H4 (cell line): ENCODE data around the gene TLR8. TPM values are rescaled to one million over a fixed set of nuclear protein-coding genes. Genes with fewer than 3 reads are reported as not detected.
A peak's percentile ranks its signal among the peaks of the same experiment; 100 is the strongest.
"Not testable (repeated sequence)": the region's sequence is repeated elsewhere in the genome, so short reads cannot be mapped to it uniquely, and the experiment has no call there.

Experiments used
- DNase-seq: peaks from one replicate; pipeline ENCODE4 v3.0.0-alpha.2; 2015; ENCODE audit warnings: low spot score
- total RNA-seq: library from RNA; depleted of rRNA; stranded (reverse); fragments of >200 nt; shearing (Covaris generic); gene quantifications from 2 replicates; pipeline ENCODE4 v1.2.3, GENCODE V29; 2014

The TLR8 gene
- total RNA-seq, 1 experiment from 2014 or later: not detected

DNA sequence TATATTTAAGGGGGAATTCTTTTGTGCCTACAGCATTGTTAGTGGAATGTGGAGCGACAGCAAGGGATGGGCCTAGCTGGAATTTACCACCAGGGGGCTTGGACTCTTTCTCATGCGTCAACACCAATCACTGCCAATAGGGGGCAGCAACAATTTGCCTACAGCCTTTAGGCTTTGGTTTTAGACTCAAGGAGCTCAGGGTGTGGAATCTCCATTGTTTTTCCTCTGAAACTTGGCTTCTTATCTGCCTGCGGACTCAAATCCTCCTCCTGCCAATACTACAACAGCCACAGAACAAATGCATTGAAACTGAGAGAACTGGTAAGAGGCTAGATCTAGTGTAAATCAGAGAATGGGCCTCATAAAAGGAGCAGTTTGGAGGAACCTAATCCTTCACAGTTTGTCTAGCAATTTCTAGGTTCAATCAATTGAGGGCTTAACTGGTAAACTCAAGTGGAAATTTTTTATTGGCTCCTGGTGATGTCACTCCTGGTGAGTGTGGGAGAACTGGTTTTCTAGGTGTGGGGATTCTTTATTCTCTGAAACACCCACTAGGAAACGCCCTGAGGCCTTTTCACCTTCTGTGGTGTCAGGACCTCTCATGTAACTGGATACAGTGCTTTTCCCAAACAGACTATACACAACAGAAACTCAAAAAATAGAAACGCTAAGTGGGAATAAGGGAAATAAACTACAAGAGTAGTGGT is 40.6 kb downstream of the TLR8 start:
- DNase-seq: peak; percentile 78

DNA sequence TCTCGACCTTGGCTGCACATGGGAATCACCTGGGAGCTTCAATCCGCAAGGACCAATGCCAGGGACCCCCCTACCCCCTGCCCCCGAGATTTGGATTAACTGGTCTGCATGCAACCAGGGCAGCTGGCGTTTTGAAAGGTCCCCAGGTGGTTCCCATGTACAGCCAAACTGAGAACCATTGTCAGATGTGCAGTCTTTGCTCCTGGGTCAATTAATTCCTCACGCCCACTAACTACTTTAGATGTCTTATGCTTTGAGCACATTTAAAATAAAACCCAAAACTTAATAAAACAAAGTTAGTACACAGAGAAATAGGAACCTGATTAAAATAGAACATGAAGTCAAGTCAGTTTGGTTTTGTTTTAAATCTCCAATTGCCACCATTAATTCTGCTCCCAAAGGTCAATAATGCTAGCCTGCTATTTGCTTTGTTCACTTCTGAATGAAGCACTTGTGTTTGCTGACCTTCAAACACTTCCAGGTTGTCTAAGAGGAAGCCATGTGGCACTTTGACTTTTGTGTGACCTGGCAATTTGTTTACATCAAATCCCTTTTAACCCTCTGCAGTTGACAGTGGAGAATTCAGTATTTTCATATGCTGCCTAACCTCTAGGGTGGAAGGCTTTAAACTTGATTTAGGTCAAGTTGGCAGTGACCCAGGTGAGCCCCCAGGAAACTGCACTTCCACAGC is 41.3 kb downstream of the TLR8 start:
- no peak for DNase-seq

DNA sequence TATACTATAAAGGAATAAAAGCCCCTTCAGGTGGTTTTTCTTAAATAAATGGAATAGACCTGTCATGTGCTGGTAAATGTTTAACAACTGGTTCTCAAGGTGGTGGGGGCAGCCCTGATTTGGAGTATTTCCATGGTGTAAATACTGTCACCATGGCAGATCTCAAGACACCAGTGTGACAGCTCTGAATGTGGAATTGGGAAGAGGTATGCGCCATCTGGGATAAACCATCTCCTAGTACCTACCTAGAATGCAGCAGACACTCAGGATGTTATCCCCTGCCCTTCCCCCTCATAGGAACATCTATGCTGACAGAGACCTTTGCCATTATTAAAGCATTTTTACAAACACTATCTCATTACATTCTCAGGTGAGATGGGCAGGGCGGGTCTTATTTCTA is 42.1 kb downstream of the TLR8 start:
- DNase-seq: no peak

DNA sequence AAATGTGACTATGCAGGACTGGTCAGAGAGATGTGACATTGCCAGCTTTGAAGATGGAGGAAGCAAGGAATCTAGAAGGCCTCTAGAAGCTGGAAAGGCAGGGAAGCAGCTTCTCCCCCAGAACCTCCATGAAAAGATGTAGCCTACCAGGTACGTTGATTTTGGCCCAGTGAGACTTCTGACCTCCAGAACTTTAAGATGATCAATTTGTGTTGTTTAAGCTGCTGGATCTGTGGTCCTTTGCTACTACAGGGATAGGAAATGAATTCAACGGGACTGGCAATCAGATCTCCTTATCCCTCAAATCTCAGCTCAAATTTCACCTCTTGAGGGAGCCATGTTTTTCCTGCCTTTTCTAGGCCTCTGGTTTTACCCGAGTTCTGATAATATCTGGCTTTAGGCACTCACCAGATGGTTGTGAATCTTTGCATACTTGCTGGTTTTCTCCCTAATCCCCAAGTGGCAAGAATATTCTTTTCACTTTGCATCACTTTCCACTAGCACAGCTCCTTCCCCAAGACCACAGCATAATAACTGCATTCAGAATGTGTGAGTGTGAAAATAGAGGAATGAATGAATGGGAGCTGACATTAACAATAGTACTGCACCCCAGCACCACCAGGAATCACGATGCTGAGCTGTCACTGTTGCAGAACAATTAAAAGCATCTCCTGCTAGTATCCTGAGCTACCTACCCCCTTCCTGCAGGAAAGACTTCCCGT is 42.9 kb downstream of the TLR8 start:
- DNase-seq: no peak

DNA sequence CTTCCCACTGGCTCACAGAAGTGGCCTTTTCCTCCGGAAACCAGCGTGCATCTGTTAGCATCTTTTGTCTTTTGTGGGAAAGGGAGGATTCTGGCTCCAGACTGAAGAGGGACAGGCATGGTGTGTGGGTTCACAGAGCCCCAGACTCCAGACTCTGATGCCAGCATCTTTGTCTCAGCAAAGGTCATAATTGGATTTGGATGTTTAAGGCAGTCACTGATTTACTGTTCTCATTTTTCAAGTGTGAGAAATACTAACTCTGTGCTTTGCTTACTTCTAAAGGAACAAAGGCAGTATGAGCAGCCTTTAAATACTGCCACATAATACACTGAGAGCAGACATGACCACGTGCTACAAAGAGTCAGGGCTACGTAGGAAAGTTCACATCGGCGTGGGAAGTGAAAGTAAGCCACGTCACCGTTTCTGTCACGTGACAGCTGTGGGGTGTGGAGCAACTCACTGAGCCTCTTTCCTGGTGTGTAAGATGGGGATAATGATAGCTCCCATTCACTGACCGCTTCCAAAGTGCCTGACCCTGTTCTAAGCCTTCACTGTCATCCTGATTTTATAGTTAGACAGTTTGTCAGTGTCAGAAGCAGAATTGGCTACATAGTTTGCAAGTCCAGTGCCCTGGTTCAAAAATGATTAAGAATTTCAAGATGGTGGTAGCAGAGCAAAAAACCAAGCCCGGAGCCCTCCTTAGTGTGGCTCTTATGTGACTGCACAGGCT is 43.7 kb downstream of the TLR8 start:
- DNase-seq: peak; percentile 86

DNA sequence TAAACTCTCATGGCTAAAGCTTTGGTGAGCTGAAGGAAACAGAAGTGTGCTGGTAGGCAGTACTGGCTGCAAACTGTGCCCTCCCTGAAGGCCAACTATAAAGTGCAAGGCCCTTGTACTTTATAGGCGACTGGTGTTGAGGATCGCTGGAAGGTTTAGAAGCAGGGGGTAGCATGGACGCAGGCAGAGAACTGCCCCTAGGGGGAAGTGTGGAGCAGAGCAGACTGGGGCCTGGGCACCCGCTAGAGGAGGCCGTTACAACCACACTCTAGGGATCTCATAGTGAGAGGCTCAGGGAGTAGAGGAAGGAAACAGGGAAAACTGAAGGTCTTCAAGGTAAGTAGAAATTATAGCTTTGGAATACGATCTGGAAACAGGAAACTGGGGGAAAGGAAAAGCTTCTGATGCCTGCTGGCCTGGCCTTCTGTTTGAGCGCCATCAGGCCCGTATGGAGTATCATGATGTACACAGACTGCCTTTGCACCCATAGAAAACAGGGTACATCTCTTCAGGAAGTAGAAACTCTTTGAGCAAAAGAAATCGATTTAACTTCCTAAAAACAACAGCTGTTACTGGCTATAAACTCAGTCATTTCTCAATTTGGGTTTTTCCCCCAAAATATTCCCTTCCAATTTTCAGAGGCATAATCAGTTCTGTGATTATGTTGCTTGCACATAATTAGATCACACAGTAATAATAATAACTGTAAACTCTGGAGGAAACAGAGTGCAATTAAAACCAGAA is 44.6 kb downstream of the TLR8 start:
- DNase-seq: no peak

DNA sequence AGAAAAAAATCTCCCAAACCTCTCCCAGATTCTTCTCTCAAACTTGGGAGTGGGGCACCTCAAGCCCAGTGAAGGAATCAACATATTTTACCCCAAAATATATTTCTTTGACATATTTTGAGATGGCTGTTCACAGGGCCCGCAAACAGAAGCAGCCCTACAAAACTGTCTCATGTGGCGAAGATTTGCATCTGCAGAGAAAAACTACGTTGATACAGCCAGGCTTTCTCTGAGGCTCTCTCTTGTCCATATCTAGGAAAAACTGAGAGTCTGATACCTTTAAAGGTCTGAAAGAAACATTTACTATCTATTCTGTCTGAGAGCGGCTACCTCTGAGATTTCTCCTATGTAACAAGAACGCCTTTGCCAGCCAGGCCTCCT is 45.2 kb downstream of the TLR8 start:
- DNase-seq: no peak

DNA sequence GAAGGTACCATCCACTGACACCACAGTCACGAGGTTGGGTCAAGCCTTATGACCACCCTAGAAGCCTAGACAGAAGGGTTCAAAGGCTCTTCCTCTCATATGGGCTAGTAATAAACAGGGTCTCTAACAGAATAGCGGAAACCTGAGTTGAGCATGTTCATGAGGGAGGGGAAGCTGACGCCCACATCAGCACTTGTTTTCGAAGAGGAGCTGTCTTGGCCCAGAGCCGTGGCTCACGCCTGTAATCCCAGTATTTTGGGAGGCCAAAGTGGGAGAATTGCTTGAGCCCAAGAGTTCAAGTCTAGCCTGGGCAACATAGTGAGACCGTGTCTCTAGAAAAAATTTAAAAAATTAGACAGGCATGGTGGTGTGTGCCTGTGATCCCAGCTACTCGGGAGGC is 47.0 kb downstream of the TLR8 start:
- no peak for DNase-seq

DNA sequence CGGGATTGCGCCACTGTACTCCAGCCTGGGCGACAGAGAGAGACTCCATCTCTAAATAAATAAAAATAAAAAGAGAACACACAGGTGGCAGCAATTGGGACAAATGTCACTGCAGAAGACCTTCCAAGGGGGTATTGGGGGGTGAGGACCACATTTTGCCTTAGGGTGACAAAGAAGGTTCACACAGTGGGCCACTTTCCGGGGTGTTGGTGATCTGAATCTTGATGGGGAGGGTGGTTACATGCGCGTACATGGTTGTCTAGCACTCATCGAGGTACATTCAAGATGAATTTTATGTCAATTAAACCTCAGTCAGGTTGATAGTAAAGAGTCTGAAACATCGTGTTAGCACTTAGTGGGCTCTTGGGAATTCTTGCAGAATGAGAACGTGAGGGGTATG is 48.0 kb downstream of the TLR8 start:
- DNase-seq: no peak

DNA sequence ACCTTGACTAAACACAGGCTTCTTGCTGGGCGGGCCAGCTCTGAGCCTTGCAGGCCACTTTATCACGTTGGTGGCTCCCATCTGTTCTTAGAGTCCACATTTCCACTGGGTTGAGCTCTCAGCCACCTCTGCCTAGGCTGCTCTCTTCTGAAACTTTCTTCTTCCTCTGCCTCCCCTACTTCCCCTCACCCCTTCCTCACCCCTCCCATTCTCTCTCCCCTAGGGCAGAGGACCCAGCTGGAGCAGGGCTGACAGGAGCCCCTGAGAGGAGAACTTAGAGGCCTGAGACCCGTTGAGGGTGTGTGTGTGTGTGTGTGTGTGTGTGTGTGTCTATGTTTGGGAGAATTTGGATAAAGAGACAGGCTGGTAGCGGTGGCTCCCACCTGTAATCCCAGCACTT is 48.6 kb downstream of the TLR8 start:
- no peak for DNase-seq

DNA sequence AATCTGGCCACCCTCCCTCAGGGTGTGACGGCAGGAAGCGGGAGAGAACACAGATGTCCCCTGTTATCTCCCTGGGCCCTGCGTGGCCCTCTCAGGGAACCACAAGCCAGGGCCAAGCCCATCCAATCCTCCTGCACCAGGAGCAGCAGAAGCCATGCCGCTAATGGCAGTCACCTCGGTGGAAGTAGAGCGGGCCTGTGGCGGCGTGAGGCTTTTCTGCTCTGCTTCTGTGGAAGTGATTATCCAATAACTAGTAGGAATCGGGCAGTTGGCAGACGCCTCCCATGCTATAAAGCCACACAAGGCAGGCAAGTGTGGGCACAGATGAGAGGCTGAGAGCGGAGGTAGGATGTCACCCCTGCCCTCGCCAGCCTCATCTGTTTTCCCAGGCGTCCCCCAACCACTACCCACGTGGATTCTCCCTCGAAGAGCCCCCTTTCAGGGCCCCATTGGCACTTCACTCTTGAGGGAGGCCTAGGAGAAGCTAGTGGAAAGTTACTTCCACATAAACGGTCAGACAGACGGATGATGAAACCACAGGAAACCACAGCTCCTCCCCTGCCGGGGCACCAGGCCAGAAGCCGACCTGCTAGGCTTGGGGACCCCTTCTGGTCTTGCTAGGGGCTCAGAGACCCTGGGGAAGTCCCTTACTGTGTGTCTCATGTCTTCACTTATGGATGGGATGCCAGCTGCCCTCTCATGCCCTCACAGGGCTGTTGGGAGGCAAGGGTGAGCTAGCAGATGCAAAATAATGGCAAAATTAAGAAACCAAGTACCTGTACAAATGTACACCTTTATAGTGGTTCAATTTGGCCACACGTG is 49.7 kb downstream of the TLR8 start:
- DNase-seq: peak; percentile 81

DNA sequence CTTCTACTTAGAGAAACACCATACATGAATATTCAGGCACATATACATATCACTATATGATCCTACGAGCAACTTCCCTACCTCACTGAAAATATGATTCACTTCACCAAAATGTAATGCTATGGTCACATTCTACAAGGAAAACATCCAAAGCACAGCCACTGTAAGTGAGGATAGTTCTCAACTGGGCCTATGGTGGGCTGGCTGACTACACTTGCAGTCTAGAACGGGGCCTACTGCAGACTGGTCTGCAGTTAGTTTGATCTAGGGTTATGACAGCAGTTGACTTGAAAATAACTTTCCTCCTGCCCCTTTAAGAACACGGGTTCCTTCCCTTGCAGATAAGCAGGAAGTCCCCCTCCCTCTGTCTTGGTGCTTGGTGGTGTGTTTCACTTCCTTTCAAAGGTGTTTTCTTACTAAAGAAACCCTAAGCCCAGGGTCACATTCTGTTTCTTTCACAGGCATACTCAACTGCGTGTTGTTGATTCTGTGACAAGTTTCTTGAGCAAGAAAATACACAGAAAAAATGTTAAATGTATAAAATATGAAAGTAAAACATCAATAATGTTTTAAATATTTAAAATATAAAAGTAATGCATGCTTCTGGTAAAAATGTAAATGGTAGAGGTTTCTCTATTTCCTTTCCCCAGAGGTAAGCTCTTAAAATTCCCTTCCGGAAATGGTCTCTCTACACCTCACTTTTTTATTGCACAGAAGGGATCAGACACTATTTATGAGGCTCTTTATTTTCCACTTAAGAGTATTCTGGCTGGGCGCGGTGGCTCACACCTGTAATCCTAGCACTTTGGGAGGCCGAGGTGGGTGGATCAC is 50.5 kb downstream of the TLR8 start:
- peak; percentile 79 for DNase-seq

DNA sequence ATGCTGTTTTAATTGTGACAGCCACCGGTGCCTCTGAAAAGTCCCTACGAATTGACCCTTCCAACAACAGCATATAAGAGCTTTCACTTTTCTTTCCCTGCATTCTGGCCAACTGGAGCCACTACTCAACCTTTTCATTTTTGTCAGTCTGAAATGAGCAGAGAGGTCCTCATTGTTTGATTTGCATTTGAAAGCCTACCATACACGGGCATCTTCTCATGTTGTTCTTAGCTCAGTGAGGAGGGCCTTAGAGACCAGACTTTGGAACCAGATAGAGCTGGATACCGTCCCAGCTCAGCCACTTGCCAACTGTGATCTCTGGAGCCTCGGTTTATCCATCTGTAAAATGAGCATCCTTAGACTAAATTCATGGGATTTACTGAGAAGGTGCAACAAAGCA is 51.6 kb downstream of the TLR8 start:
- DNase-seq: no peak

DNA sequence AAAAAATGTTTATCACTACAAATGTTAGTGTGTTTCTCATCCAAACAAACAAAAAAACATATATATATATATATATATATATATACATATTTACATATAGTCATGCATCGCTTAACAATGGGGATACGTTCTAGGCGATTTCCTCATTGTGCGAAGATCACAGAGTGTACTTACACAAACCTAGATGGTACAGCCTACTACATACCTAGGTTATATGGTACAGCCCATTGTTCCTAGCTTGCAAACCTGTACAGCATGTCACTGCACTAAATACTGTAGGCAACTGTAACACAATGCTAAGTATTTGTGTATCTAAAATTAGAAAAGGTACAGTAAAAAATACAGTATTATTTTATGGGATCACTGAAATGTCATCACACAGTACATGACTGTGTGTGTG is 52.0 kb downstream of the TLR8 start:
- no peak for DNase-seq

DNA sequence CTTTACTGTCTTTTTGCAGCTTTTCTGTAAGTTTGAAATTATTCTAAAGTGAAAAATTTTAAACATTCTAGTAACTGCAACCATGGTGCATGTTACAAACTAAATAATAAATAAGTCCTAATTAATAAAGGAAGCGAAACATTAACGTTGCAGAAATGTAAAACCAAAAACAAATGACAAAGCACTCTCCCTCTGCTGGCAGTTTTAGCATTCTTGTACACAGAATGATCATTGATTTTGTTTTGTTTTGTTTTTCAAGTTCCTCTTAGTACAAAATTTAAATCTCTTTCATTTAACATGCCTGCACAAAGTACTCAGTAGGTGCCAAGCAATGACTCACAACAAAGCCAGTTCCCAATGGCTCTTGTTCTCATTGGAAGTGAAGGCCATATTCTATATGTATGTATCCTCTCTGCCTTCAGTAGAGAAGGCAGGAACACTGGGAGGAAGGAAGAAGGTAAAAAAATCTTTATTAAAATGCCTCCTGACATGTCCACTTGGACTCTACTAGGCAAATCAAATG is 54.8 kb downstream of the TLR8 start:
- DNase-seq: no peak

DNA sequence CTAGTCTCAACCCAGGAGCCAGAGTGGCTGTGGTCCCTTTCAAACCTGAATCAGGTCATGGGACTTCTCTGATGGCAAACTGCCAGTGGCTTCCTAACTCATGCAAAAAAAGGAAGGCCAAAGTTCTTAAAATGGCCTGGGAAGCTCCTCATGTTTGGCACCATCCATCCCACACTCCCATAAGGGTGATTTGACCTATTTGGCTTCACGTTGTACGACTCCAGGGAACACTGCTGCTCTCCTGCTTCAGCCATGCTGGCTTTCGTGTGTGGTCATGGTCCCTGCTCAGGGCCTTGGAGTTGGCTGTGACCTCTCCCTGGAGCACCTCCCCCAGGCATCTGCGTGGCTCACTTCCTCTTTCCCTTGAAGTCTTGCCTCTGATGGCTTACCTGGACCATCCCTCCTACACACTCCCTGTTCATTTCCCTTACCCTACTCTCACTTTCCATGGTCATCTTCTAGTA is 55.7 kb downstream of the TLR8 start:
- DNase-seq: no peak

DNA sequence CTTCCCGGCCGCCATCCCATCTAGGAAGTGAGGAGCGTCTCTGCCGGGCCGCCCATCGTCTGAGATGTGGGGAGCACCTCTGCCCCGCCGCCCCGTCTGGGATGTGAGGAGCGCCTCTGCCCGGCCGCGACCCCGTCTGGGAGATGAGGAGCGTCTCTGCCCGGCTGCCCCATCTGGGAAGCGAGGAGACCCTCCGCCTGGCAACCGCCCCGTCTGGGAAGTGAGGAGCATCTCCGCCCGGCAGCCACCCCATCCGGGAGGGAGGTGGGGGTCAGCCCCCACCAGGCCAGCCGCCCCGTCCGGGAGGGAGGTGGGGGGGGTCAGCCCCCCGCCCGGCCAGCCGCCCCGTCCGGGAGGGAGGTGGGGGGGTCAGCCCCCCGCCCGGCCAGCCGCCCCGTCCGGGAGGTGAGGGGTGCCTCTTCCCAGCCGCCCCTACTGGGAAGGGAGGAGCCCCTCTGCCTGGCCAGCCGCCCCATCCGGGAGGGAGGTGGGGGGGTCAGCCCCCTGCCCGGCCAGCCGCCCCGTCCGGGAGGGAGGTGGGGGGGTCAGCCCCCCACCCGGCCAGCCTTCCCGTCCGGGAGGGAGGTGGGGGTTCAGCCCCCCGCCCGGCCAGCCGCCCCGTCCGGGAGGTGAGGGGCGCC is 56.9 kb downstream of the TLR8 start:
- not testable (repeated sequence) for DNase-seq

DNA sequence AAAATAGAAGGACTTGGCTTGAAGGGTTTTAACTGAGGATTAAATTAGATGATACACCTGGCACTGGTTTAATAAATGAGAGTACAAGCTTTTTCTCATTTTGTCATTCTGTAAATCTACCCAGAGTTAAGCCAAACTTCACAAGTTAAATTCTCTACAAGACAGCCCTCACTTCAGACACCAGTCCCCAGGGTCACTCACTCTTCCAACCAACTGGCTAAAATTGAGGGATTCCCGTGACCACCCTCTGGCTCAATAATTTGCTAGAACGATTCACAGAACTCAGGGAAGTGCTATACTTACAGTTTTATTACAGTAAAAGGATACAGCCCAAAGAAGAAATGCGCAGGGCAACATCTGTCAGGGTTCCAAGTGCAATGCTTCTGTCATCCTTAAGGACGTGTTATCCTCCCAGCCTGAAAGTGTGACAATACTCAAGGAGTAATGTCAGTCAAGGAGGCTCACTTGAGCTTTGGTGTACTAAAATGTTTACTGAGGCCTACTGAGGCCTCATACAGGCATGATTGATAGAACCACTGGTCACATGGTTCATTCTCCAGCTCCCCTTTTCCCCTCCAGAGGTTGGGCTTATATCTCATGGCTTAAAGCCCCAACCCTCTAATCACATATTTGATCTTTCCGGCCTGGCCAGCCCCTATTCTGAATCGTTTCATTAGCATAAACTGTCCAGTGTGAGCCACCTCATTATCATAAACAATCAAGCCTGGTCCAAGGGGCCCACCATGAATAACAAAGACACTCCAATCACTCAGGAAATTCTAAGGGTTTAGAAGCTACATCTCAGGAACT is 58.9 kb downstream of the TLR8 start:
- no peak for DNase-seq
